Suprapubic skin (tissue), 4 donors: ENCODE results near the gene BRAT1. TPM values are rescaled to one million over a fixed set of nuclear protein-coding genes. Genes with fewer than 3 reads are reported as not detected.

Experiments
- DNase-seq, 2 donors: peaks; one replicate each; pipeline ENCODE4 v3.0.0-alpha.2; 2019; ENCODE audit warnings: low spot score in 2 of 2
- H3K27ac ChIP-seq: fragments of 200-600 bp; sonication (generic); one replicate; pipeline ENCODE4 v1.5.1; 2019
- H3K27me3 ChIP-seq: fragments of 200-600 bp; sonication (generic); one replicate; pipeline ENCODE4 v1.5.1; 2019
- H3K36me3 ChIP-seq: fragments of 200-600 bp; sonication (generic); one replicate; pipeline ENCODE4 v1.5.1; 2019
- H3K4me1 ChIP-seq: fragments of 200-600 bp; sonication (generic); one replicate; pipeline ENCODE4 v1.5.1; 2019
- H3K4me3 ChIP-seq: fragments of 200-600 bp; sonication (generic); one replicate; pipeline ENCODE4 v1.5.1; 2019; ENCODE audit warnings: mild to moderate bottlenecking
- H3K9me3 ChIP-seq: fragments of 200-600 bp; sonication (generic); one replicate; pipeline ENCODE4 v1.5.1; 2019
- EP300 ChIP-seq: sonication (generic); formaldehyde crosslinking; IDR thresholded peaks from one replicate; pipeline ENCODE4 v1.6.1; 2017; ENCODE audit warnings: antibody characterized with exemption
- POLR2A ChIP-seq, 2 donors: fragments of 450-650 bp; IDR thresholded peaks; one replicate each; pipeline ENCODE4 v1.6.1; 2017; ENCODE audit warnings: antibody characterized with exemption in 2 of 2, mild to moderate bottlenecking in 2 of 2, moderate library complexity in 2 of 2
- POLR2AphosphoS5 ChIP-seq, 3 donors: sonication (generic); formaldehyde crosslinking; IDR thresholded peaks; one replicate each; pipeline ENCODE4 v1.6.1; 2017; ENCODE audit warnings: antibody characterized with exemption in 3 of 3
- WGBS: methylation state at CpG from one replicate; pipeline ENCODE4 v1.1.5; 2018; 5-methylcytosine and 5-hydroxymethylcytosine counted together
- total RNA-seq, 4 donors: library from RNA; depleted of rRNA; stranded (reverse); fragments of >200 nt; gene quantifications; one replicate each; pipeline ENCODE4 v1.1.0, GENCODE V29; 2016
- TF ChIP-seq, protein P1 (sequence below), 2 donors: fragments of 200-600 bp in 1 of 2; fragments of 450-650 bp in 1 of 2; sonication (generic) in 1 of 2; IDR thresholded peaks; one replicate each; pipeline ENCODE4 v1.5.1; 2016 to 2019; ENCODE audit warnings: antibody characterized with exemption in 2 of 2, mild to moderate bottlenecking in 1 of 2, moderate library complexity in 1 of 2

The BRAT1 gene
- total RNA-seq, 4 donors from 2014 or later: 51.5 to 79.3 (median 63.3) TPM

DNA sequence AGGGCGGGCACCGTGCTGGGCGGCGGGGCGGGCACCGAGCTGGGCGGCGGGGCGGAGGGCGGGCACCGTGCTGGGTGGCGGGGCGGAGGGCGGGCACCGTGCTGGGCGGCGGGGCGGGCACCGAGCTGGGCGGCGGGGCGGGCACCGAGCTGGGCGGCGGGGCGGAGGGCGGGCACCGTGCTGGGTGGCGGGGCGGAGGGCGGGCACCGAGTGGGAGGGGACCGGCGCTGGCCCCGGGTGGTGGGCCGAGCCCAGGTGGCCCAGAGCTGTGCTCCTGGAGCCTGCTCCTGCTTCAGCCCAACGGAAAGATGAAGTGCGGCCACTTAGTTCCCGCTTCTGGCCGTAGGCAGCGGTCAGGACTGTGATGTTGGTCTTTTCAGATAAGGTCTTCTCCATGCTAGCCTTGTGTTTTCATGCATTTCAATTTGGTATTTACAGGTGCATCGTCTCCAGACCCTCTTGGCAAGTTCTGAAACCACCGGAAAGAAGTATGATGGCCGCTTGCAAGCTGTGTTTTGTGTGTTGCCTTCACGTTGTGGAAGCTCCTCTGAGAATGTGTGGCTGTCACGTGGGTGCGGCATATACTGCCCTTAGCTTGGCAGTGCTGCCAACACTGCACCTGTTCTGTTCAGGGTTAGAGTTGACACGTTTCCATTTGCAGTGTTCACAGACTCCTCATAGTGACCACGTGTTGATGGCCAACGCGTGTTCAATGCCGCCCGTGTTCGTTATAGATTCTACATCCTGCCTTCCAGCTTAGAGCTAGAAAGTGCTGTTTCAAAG lies 28.7 kb upstream of the BRAT1 start:
- H3K36me3 ChIP-seq: peaks cover 39% of the 10 kb centered on the region
- no peaks in the 10 kb centered on the region for H3K4me1 ChIP-seq
- H3K9me3 ChIP-seq: no peaks in the 10 kb centered on the region
- whole genome bisulfite sequencing: 92% methylated on average over 18 of the region's 54 CpGs
- no peaks in the 10 kb centered on the region for H3K27me3 ChIP-seq
- TF ChIP-seq, protein P1, sequence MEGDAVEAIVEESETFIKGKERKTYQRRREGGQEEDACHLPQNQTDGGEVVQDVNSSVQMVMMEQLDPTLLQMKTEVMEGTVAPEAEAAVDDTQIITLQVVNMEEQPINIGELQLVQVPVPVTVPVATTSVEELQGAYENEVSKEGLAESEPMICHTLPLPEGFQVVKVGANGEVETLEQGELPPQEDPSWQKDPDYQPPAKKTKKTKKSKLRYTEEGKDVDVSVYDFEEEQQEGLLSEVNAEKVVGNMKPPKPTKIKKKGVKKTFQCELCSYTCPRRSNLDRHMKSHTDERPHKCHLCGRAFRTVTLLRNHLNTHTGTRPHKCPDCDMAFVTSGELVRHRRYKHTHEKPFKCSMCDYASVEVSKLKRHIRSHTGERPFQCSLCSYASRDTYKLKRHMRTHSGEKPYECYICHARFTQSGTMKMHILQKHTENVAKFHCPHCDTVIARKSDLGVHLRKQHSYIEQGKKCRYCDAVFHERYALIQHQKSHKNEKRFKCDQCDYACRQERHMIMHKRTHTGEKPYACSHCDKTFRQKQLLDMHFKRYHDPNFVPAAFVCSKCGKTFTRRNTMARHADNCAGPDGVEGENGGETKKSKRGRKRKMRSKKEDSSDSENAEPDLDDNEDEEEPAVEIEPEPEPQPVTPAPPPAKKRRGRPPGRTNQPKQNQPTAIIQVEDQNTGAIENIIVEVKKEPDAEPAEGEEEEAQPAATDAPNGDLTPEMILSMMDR (IDR thresholded peaks at IDR 0.05): no peak
- TF ChIP-seq EP300 (no peak), POLR2AphosphoS5 (IDR thresholded peaks at IDR 0.05) (no peak), POLR2A (IDR thresholded peaks at IDR 0.05) (no peak)
- no peak overlapping the region for H3K27ac ChIP-seq
- no peak for DNase-seq
- H3K4me3 ChIP-seq: no peak overlapping the region

DNA sequence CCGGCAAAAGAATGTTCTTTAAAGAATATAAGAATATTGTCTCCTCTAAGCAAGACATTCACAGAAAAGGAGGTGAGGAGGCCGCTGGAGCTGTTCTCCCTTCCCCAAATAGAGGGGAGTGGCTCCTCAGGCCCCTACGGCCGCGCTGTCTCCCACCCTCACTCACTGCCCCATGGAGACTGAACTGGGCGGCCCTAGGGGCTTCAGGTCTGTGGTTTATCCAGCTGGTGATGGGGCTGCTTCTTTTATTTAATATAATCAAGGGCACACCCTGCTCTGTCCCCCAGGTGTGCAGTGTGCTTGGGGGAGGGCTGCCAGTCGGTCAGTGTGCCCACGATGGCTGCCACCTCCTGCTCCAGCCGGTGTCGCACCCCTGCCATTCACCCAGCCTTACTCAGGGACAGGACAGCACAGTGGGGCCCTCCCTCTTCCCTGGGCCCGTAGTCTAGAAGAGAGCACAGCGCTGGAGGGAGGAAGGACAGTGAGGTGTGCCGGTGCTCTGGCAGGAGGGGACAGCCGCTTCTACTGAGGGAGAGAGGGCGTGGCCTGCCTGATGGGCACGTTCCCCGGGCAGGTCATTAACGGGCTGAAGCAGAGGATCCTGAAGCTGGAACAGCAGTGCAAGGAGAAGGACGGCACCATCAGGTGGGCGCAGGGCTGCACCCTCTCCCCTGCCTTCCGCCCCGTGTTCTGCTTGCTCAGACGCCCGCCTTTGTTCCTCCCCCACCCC lies 26.8 kb upstream of the BRAT1 start:
- H3K36me3 ChIP-seq: peaks cover 37% of the 10 kb centered on the region
- 92% methylated on average over 21 of the region's 24 CpGs for WGBS
- TF ChIP-seq, protein P1 (IDR thresholded peaks at IDR 0.05): no peak
- H3K9me3 ChIP-seq: no peaks in the 10 kb centered on the region
- no peak overlapping the region for H3K27ac ChIP-seq
- H3K27me3 ChIP-seq: no peaks in the 10 kb centered on the region
- H3K4me3 ChIP-seq: no peak overlapping the region
- no peak for DNase-seq
- H3K4me1 ChIP-seq: no peaks in the 10 kb centered on the region

DNA sequence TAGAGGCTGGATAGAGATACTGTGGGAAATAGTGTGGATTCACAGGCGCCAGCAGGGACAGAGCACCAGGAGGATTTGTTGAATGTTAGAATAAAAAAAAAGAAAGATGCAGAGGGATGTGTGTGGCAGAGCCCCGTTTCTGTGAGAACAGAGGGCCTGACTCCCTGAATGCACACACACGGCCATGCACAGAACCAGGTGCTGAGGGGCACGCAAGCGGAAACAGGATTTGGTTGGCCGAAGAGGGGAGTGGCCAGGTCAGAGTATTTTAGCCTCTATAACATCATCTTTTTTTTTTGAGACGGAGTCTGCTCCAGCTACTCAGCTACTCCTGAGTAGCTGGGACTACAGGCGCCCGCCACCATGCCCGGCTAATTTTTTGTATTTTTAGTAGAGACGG lies 25.3 kb upstream of the BRAT1 start:
- 93% methylated on average over 11 of the region's 11 CpGs for WGBS
- peaks cover 29% of the 10 kb centered on the region for H3K36me3 ChIP-seq
- no peaks in the 10 kb centered on the region for H3K4me1 ChIP-seq
- no peak overlapping the region for H3K4me3 ChIP-seq
- no peak for DNase-seq
- H3K9me3 ChIP-seq: no peaks in the 10 kb centered on the region
- H3K27ac ChIP-seq: no peak overlapping the region
- no peak for TF ChIP-seq POLR2A (IDR thresholded peaks at IDR 0.05)
- TF ChIP-seq POLR2AphosphoS5 (IDR thresholded peaks at IDR 0.05): no peak
- no peak for TF ChIP-seq EP300
- TF ChIP-seq, protein P1 (IDR thresholded peaks at IDR 0.05): no peak
- no peaks in the 10 kb centered on the region for H3K27me3 ChIP-seq

DNA sequence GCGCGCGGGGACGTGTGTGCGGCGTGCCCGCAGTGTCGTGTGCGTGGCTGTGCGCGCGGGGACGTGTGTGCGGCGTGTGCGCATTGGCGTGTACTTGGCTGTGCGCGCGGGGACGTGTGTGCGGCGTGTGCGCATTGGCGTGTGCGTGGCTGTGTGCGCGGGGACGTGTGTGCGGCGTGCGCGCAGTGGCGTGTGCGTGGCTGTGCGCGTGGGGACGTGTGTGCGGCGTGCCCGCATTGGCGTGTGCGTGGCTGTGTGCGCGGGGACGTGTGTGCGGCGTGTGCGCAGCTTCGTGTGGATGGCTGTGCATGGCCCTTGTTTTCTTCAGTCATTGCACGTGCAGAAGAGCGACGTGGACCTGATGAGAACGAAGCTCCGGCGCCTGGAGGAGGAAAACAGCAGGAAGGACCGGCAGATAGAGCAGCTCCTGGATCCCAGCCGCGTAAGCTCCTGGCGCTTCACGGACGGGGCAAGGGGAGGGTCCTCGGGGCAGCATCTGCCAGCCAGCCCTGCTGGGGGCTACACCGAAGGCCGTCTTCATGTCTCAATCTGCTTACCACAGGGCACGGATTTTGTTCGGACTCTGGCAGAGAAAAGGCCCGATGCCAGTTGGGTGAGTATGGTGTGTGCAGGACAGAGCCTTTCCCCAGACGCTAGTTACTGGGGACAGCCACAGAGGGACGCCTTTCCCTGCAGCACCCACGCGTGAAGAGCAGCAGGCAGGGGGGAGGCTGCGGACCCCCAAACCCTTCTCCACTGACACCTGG lies 22.8 kb upstream of the BRAT1 start:
- Histone ChIP-seq H3K36me3 (peaks cover 35% of the 10 kb centered on the region), H3K27ac (no peak overlapping the region), H3K4me1 (no peaks in the 10 kb centered on the region), H3K27me3 (no peaks in the 10 kb centered on the region), H3K9me3 (no peaks in the 10 kb centered on the region), H3K4me3 (no peak overlapping the region)
- 92% methylated on average over 70 of the region's 73 CpGs for WGBS
- TF ChIP-seq EP300 (no peak), POLR2AphosphoS5 (IDR thresholded peaks at IDR 0.05) (no peak), POLR2A (IDR thresholded peaks at IDR 0.05) (no peak)
- TF ChIP-seq, protein P1 (IDR thresholded peaks at IDR 0.05): no peak
- DNase-seq: no peak
